Activated CD4-positive, CD25-positive, alpha-beta regulatory T cell treated with anti-CD3 and anti-CD28 coated beads, Interleukin-2, amount 50 U/mL, for 16 hours (primary cell): Measurements from ENCODE around the gene TAS1R2.
"Not testable (repeated sequence)": the region's sequence is repeated elsewhere in the genome, so short reads cannot be mapped to it uniquely, and the experiment has no call there.

ENCODE experiments used
- DNase-seq: peaks from one replicate; pipeline ENCODE4 v3.0.0-alpha.2; 2020; ENCODE audit warnings: low read depth, low spot score

TAS1R2 gene

DNA sequence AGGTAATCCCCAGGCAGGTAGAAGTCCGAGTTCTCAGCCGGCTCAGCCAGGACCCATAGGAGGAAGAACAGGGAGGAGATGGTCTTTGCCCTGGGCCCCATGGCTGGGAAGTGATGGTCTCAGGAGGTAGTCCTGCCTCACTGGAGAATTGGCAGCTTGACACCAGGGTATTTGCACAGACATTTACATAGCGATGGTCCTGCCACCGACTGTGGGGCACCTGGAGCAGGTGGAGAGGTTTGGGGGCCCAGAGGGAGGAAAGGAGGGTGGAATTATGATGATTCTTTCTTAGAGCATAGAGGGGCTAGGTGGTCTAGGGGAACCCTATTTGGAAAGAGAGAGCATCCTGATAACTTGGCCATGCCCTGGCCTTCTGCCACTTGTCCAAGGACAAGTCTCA is at the start of gene TAS1R2:
Gene TAS1R2 (minus strand): TSS at position 101 of the 400 bp plus-strand sequence. CDS start 0 bp downstream, at position 101.
- DNase-seq = no peak

DNA sequence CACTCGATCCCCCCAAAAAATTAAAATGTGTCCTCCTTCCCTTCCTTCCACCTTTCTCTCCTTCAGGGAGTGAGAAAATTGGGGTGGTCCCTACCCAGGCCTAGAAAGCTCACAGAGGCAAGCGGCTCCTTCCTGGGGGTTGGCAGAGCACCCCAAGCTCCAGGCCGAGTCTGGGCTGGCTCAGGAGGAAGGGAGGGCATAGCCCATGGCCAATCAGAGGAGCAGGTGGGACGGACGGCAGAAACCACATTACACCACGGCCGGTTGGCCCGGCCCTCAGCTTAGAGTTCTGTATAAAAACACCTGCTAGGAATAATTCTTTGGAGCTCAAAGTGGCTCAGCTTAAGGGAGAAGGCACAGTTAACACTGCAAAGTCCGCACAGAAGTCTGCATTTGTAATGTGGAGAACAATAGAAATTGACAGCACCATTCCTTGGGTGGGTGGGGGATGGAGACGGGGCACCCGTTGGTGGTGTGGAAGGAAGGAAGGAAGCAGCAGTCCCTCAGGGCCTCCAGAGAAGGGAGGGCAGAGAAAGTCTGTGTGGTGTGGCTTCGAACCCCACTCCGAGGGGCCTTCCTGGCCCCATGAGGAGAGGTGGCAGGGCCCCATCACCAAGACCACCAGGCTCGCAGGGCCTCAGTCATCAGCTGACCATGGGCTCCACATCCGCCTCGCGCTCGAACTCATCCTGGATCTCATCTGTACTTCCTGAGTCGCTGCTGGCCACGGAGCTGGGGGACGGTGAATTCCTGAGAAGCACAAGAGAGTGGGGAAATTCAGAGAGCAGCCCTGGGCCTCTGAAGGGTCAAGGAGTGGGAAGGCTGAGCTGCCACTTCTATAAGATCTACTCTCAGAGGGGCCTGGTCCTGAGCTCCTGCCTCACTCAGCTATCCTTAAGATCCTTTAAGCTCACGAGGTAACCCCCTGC is 48.7 kb upstream of the TAS1R2 start:
- DNase-seq = no peak

DNA sequence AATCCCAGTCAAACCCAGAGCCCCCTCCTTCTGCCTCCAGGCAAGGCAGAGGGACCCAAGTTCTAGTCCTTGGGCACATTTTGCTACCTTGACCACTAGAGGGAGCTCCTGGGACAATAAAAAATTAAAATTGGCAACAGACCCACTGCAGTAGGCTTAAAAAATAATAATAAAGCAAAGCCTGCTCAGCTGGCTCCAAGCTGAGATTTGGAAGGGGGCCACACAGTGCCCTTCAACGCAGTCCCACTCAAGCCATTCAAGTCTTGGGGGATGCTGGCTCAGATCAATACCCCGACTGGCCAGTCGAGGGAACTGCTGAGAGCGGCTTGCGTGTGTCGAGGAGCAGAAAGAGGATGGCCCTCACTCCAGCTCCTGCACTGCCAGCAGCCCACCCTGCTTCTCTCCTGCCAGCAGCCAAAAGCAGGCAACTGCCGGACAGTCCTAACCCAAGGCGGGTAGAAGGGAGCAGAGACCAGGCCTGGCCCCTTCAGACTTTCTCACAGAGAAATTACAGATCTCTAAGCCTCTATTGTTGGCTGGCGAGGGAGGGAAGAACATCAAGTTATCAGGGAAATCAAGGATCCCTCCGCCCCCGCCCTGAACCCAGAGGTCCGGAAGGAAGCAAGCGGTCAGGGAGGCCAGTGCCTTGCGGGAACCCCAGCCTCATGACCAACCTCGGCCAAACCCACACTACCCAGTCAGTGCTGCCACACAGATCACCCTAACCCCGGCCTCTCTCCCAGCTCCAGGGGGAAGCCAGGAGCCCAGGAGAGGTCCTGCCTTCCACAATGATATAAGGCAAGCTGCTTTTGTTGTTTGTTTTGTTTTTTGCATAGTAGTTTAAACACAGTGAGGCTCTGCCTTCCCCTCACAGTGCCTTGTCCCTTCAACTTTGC is 47.8 kb upstream of the TAS1R2 start:
- DNase-seq = peak; percentile 44

DNA sequence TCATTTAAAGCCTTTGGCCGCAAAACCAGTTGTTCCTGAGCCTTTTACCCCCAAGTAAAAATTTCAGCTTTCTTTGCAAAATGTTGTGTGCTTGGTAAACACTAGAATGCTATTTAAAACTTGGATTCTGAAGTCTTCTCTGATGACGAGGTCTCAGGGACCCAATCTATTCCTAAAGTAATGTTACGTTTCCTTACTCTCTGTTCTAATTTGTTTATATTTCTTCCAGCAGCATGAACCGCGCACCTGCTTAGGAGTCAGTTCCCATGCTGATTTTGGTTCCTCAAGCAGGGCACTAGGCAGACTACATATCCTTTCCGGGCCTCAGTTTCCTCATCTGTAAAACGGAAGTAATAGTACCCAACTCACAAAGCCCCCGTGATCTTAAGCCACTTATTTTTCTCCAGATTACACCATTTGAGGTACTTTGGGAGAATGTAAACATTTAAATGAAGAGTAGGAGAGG is 43.9 kb upstream of the TAS1R2 start:
- no peak for DNase-seq

DNA sequence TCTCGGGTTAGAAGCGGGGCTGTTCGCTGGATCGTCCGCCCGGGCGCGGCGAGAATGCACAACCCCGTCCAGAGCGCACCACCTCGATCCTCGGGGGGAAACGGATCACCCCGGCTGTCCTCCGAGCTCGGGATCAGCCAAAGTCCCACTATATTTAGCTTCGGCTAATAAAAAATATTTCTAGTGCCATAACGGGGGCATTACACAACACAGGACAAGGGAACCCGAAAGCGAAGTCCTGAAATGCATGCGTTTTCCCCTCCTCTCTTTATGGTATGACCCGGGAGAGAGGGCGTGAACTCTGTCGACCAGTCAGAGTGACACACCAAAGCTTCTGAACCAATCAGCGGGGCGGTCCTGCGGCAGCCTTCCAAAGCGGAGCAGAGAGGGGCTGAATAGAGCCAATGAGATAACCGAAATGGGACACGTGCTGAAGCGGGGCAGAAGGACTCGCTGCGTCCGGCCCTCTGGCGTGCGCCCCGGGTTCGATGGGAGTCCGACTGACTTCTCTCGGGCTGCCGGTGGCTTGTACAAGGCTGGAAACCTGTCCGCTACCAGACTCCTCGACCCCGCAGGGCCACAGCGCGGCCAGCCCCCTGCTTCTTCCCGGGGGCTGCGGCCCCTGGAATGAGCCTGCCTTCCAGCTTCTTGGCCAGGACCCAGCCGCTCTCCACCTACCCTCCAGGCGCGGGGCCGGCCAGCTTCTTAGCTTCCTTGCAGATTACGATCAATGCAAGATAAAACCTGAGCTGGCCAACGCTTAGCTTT is 43.2 kb upstream of the TAS1R2 start, which contains the start of gene ALDH4A1:
Gene ALDH4A1 (minus strand): TSS at position 33 of the 768 bp plus-strand sequence. CDS start 32 bp downstream, at position 1.
- peak; percentile 89 for DNase-seq

DNA sequence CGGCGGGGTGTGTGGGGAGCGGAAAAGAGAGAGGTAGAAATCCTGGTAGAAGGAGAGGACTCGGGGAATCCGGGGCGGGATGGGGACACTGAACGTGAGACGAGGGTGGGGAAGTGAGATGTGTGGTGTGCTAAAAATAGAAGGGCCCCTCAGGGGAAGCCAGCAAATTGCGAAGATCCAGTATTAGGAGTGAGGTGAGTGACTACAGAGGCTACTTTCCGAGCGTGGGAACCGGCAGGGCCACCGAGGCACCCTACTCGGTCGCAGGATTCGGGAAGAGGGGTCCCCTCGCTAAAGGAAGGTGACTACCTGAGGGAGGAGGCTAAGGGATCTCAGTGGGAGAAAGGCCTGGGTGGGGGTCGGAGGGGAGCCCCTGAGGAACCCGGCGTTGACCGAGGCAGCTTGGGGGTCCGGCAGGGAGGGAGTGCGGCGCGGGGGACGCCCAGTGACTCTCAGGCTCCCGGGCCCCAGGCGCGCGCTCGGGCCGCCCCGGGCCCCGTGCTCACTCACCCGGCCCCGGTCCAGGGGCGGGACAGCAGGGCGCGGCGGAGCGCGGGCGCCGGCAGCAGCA is 42.6 kb upstream of the TAS1R2 start:
- no peak for DNase-seq

DNA sequence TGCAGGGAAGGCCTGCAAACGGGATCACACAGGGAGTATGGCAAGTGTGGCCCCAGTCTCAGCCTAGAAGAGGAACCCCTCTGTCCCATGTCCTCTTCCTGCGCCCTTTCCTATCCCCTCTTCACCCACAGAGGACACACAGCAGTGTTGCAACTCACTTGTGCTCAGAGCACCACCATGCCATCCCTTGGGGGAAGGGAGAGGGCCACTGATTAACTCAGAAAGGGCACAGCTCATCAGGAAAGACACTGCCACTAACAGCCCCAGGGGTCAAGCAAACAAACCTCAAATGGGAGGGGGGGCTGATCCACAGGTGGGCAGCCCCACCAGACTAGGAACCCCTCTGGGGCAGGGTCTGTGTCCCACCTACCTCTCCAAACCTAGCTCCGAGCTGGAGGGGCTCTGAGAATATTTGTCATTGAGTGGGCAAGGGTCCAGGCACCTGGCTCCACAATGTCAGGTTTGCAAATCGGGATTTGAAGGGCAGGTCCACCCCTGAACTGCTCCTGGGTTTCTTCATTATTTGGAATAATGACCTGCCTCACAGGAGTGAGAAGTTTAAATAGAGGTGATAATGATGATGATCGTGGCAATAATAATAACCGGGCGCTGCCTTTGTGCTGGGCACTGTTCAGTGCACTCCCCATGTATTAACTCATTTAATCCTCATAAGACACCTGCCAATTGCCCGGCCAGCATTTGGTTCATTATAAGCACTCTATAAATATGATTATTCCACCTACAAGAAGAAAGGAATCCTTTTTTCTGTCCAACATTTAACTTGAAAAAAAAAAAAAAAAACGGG is 41.9 kb upstream of the TAS1R2 start:
- DNase-seq = no peak

DNA sequence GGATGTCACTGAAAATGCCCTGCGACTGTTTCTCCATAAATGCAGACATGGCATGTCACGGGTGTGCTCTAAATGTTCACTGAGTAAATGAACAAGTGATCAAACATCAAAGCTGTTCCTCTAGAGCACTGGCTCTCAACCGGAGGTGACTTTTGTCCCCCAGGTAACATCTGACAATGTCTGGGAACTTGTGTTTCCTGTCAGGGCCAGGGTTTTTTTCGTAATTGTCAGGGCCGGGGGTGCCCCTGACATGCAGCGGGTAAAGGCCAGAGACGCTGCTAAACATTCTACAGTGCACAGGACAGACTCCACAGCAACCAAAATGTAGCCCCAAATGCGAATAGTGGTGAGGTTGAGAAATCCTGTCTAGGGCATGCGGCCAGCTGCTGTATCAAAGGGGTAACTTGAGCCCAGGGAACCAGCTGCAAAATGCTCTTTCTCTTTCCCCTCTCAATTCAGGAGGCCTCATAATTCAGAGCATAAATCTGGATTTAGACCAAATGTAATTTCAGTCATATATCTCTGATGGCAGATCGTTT is 40.9 kb upstream of the TAS1R2 start:
- DNase-seq = no peak

DNA sequence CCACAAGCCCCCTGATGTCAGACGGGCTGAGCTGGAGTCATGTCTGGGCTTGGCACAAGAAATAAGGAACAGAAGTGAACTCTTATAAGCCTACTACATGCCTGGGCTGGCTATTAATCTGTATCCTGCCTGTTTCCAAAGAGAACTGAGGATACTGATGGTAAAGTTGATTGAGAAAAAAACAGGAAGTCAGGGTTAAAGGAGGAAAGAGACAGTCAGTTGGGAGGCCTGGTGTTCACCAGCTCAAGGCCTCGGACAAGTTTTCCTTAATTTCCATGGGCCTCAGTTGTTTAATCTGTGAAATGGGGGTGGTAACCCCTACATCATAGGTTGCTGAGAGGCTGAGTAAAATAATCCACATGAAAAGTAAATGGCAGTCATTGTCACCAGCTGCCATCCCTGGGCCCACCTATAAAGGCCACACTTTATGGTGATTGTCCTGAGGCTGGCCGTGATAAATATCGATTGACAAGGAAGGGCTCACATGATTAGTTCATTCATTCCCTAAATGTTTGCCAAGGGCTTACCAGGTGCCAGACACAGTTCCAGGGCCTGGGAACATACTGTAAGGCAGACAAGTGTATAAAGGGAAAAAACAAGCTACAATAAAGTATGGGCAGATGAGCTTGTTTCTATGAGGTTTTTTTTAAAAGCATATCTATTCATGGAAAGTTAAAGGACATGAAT is 40.0 kb upstream of the TAS1R2 start:
- DNase-seq = no peak

DNA sequence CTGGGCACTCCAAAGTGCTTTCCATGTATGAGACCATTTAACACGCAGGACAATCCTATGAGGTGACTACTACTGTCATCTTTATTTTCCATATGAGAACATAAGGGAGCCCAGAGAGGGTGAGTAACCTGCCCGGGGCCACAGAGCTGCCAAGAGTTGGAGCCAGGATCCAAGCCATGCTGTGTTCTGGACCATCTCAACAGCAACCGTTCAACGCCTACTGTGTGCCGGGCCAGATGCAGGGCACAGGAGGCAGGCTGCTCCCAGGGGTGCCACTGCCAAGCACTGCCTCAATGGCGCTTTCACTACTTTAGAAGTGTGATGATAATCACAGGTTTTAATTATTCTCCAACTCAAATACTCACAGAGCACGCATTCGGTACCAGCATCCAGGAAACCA is 39.1 kb upstream of the TAS1R2 start:
- DNase-seq = no peak

DNA sequence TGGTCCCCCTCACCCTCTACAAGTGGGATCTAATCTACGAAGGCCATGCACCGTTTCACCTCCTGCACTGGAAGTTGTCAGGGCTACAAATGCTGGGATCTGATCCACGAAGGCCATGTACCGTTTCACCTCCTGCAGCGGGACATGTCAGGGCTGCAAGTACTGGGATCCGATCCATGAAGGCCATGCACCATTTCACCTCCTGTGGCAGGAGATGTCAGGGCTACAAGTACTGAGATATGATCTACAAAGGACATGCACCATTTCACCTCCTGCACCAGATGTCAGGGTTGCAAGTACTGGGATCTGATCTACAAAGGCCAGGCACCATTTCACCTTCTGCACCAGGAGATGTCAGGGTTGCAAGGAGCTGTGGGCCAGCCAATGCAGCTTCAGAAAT is 35.9 kb upstream of the TAS1R2 start:
- DNase-seq = no peak

DNA sequence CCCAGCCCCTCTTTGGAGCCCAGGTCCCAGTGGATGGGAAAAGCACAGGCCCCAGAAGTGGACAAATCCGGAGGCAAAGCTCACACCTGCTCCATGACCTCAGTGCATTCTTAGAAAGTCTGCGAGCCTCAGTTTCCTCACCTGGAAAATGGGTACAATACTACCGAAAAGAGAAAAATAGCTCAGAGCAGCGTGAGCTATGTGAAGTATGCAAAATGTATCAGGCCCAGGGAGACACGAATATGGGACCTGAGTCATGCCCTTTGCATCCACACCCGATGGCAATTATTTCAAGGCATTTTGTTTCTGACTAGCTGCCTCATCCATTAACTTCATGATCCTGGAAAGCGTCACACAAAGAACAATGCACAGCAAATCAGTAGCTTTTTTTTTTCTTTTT is 33.7 kb upstream of the TAS1R2 start:
- DNase-seq = no peak

DNA sequence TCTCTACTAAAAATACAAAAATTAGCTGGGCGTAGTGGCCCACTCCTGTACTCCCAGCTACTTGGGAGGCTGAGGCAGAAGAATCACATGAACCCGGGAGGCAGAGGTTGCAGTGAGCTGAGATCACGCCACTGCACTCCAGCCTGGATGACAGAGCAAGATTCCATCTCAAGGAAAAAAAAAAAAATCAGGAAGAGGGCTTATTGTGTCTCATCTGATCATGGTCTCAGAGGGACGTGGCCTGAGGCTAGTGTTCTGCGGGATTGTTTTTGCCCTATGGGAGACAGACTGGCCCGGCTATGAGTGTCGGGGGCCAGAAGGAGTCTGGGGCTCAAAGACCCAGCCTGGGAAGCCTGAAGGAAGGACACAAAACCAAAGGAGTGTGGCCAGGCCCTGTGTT is 32.4 kb upstream of the TAS1R2 start:
- DNase-seq = not testable (repeated sequence)

DNA sequence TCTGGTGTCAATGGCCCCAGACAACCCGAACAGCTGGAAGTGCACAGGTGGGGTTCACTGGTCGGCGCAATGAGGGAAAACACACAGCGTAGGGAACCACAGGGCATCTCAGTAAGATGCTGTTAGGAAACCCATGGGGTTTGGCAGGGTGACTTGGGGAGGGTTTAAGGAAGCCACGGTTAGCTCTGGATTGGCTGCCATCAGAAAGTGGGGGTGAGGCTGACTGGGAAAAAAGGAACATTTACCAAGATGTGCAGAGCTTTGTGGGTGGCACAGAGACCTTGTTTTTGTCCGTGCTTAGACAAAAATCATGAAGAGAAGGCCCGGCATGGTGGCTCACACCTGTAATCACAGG is 31.9 kb upstream of the TAS1R2 start:
- no peak for DNase-seq

DNA sequence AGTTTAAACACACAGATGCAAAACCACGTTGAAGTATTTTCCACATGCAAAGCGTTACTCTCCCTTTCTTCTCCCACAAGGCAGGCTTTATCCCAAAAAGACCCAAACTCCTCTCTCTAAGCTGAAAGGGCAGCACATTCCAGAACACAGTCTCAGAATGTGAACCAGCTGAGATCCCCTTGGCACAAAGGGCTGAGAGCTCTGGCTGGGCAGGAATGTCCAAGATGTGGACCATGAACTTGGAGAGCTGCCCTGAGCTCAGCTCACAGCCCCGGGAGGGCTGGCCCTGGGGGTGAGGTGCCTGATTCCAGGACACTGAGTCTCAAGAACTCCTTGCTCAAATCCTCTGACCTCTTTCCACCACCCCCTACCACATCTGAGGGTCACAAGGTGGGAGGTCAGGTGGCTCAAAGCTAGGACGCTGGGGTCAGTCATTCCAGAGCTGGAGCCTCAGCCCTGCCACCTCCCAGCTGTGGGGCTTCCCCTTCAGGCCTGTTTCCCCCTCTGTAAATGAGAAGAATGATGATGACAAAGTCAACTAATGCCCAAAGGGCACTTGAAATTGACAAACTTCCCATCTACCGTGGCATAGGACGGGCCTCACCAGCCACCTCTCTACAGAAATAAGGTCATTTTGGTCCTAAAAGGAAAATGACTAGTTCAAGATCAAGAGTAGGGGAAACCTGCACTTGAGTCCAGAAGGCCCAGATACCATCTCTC is 31.4 kb upstream of the TAS1R2 start:
- no peak for DNase-seq

DNA sequence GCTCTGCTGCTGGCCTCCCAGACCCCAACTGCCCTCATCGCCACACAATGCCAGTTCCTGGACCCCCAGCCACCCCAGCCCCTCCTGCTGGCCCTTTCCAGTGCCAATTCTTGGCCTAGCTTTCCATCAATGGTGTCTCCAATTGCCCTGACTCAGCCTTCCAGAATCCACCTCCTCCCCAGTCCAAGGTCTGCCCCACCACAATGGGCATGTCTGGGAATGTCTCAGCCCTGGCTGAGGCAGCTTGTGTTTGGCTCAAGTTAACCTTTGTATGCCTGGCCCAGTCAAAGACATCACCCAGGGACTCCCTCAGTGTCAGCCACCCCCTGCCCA is 26.5 kb upstream of the TAS1R2 start:
- no peak for DNase-seq

DNA sequence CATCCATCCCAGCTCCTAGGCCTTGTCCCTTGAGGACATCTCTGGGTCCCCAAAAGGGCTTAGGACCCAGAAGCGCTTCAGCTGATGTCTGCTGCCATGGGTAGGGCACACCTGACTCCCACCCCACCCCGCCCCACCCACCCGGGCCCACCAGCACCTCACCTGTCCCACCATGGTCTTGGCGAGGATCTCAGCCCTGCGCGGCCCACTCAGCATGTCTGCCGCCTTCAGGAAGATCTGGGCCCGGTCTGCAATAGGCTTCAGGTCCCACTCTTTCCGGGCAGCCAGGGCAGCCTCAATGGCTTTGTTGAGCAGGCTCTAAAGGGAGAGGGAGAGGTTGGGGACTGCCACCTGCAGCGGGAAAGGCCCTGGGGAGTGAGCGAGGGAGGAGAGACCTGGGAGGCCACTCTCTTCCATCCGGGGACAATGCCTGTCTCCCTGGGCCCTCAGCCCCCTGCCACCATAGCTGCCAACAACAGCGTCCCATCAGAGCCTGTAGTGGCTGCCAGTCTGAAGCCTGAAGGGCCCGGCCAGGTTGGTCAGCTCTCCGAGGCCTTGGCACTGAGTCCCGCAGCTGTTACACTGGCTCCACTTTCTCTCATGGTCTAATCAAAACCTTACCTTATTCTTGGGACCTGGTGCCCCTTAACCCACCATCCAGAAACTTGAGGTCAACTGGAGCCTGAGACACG is 26.0 kb upstream of the TAS1R2 start:
- no peak for DNase-seq

DNA sequence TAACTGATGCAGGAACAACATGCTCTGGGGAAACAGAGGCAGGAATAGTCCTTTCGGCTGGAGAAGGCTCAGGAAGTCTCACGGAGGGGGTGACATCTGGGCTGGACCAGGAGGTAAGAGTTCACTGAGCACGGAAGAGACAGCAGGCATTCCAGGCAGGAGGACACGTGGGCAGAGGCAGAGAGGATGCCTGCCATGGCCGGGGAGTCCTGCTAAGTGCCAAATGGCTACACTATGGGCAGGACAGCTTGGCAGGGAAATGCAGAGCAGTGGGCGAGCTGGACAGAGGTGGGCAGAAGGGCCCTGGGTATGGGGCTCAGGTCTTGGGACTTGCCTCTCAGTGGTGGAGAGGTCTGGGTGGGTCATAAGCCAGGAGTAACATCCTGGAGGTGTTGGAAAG is 25.3 kb upstream of the TAS1R2 start:
- no peak for DNase-seq

DNA sequence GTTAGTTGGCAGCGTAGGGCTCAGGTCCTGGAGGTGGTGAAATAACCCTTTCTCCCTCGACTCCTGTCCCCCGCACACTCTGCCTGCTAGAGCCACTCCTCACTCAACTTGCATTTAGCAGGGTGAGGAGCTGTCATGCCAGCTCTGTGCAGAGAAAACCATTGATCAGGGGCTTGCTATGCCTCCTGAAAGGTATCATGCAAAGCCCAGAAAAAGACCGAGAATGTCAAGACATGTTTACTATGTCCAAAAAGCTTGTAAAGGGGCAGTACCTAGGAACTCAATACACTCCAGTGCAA is 24.9 kb upstream of the TAS1R2 start:
- no peak for DNase-seq
